Measurements from ENCODE around the gene PTPRO.

DNA sequence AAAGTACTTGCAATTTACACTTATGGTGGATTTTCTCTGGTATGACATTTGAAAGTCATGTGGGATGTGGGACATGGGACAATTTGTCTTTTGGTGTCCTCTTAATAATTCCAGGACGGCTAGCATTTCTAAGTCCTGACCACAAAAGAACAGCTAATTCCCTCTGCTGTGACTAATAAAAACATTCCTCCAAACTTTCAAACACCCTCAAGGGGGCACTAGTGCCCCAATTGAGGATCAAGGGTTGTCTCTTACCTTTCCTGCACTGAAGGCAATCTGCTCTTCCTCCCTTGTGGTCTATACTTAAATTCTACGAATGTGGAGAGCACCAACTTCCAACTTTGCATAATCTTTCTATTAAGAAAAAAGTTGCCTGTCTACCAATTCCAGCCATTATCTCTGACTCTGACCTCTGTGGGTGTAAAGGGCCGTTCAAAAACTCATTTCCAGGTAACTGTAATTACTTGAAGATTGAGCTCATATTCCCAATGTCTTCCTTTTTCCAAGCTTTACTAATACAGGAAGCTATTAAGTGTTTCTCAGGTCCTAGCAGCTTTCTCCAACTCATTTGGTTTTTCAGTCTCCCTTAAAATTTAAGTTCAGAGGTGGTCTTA lies 210.2 kb downstream of the PTPRO start:
- TF ChIP-seq POLR2AphosphoS5 (IDR thresholded peaks at IDR 0.05; ENCODE audit: low read length) (no peak), CHD1 (IDR thresholded peaks at IDR 0.05; ENCODE audit: low read depth, low read length) (no peak), TCF12 (IDR thresholded peaks at IDR 0.05; ENCODE audit: low read depth, low read length) (no peak), EGR1 (IDR thresholded peaks at IDR 0.05; ENCODE audit: borderline replicate concordance in 1 of 2, low read depth in 2 of 2, low read length in 2 of 2) (no peak), NFXL1 (IDR thresholded peaks at IDR 0.05; ENCODE audit: borderline replicate concordance) (no peak), CREB1 (IDR thresholded peaks at IDR 0.05; ENCODE audit: low read depth) (no peak), ZNF207 (IDR thresholded peaks at IDR 0.05; ENCODE audit: borderline replicate concordance) (no peak)

All from GM12878 (cell line).